ENCODE measurements around the gene IGSF21.

- TF ChIP-seq EZH2 (IDR thresholded peaks at IDR 0.05; ENCODE audit: borderline replicate concordance, low read depth, low read length, severe bottlenecking) (no peak), POLR2A (IDR thresholded peaks at IDR 0.05; ENCODE audit: low read depth, low read length) (no peak), CTCF (IDR thresholded peaks at IDR 0.05; ENCODE audit: extremely low read depth in 1 of 2, insufficient read depth in 1 of 2, low read depth in 1 of 2, low read length in 2 of 2) (no peak), MAX (IDR thresholded peaks at IDR 0.05; ENCODE audit: insufficient read depth, insufficient read length) (no peak), POLR2AphosphoS5 (IDR thresholded peaks at IDR 0.05; ENCODE audit: insufficient read depth, low read depth, low read length) (no peak), GATA2 (IDR thresholded peaks at IDR 0.05; ENCODE audit: insufficient read depth, insufficient read length, low read depth, low read length) (no peak)
These were observed 314.6 kb downstream of the IGSF21 start for GRCh38 chr1:18422076-18422777.
